Measurements from ENCODE around the gene MAP7. TPM values are rescaled to one million over a fixed set of nuclear protein-coding genes. Genes with fewer than 3 reads are reported as not detected.

The MAP7 gene
- total RNA-seq, 6 donors from 2014 or later = 18.1 to 26.6 (median 24.2) TPM

GRCh38 chr6:136337121-136337520, 213.1 kb downstream of the MAP7 start:
- Histone ChIP-seq H3K9me3 (no peaks in the 10 kb centered on the region), H3K27ac (no peak overlapping the region), H3K4me1 (peaks cover 0 to 3% (median 0%) of the 10 kb centered on the region in 4 donors), H3K4me3 (no peak overlapping the region), H3K36me3 (no peaks in the 10 kb centered on the region), H3K27me3 (no peaks in the 10 kb centered on the region)
- no peak for ATAC-seq (ENCODE audit: low FRiP score in 2 of 2)
- no peak for TF ChIP-seq EP300 (IDR thresholded peaks at IDR 0.05)
- no peak for TF ChIP-seq CTCF (IDR thresholded peaks at IDR 0.05)
- no peak for TF ChIP-seq POLR2A (IDR thresholded peaks at IDR 0.05)
- no peak for TF ChIP-seq POLR2AphosphoS5 (IDR thresholded peaks at IDR 0.05)
- WGBS, 2 donors = 74 to 75% methylated on average over 3 of the region's 3 CpGs
- no peak for DNase-seq

- H3K9me3 ChIP-seq = no peaks in the 10 kb centered on the region
- no peak overlapping the region for H3K4me3 ChIP-seq
- H3K36me3 ChIP-seq = no peaks in the 10 kb centered on the region
- H3K27ac ChIP-seq = no peak overlapping the region
- no peaks in the 10 kb centered on the region for H3K27me3 ChIP-seq
- TF ChIP-seq EP300 (IDR thresholded peaks at IDR 0.05) (no peak), CTCF (IDR thresholded peaks at IDR 0.05) (no peak), POLR2A (IDR thresholded peaks at IDR 0.05) (no peak), POLR2AphosphoS5 (IDR thresholded peaks at IDR 0.05) (no peak)
- 75 to 76% methylated on average over 12 of the region's 12 CpGs for WGBS, 2 donors
- DNase-seq (peak in 1 of 2 donors; percentile 8), ATAC-seq (ENCODE audit: low FRiP score in 2 of 2) (no peak)
- H3K4me1 ChIP-seq = peaks cover 0 to 3% (median 0%) of the 10 kb centered on the region in 4 donors
These were observed 214.4 kb downstream of the MAP7 start for GRCh38 chr6:136335736-136336363.

- Histone ChIP-seq H3K27ac (no peak overlapping the region), H3K36me3 (no peaks in the 10 kb centered on the region), H3K4me3 (no peak overlapping the region), H3K4me1 (peaks cover 0 to 3% (median 0%) of the 10 kb centered on the region in 4 donors), H3K27me3 (no peaks in the 10 kb centered on the region), H3K9me3 (no peaks in the 10 kb centered on the region)
- 62 to 81% methylated on average over 8 to 9 of the region's 9 CpGs for WGBS, 2 donors
- DNase-seq (no peak), ATAC-seq (ENCODE audit: low FRiP score in 2 of 2) (peak in 1 of 2 donors; percentile 11)
- TF ChIP-seq POLR2A (IDR thresholded peaks at IDR 0.05) (no peak), POLR2AphosphoS5 (IDR thresholded peaks at IDR 0.05) (no peak), EP300 (IDR thresholded peaks at IDR 0.05) (no peak), CTCF (IDR thresholded peaks at IDR 0.05) (no peak)
These were observed 215.4 kb downstream of the MAP7 start for GRCh38 chr6:136334853-136335252.

- TF ChIP-seq POLR2A (IDR thresholded peaks at IDR 0.05) (no peak), POLR2AphosphoS5 (IDR thresholded peaks at IDR 0.05) (no peak), CTCF (IDR thresholded peaks at IDR 0.05) (no peak)
- Histone ChIP-seq H3K9me3 (no peaks in the 10 kb centered on the region), H3K4me1 (peaks cover 0 to 3% (median 0%) of the 10 kb centered on the region in 4 donors), H3K27me3 (no peaks in the 10 kb centered on the region), H3K4me3 (no peak overlapping the region), H3K27ac (no peak overlapping the region), H3K36me3 (no peaks in the 10 kb centered on the region)
- ATAC-seq (ENCODE audit: low FRiP score in 2 of 2) (no peak), DNase-seq (no peak)
- 82 to 86% methylated on average over 5 to 13 of the region's 13 CpGs for WGBS, 2 donors
These were observed 215.8 kb downstream of the MAP7 start for GRCh38 chr6:136334465-136334846.
